Middle frontal gyrus (tissue), 1 donor: ENCODE measurements around the gene USP26.
"Not testable (repeated sequence)": the region's sequence is repeated elsewhere in the genome, so short reads cannot be mapped to it uniquely, and the experiment has no call there.

ENCODE experiments used
- DNase-seq: peaks from one replicate; pipeline ENCODE4 v3.0.0-alpha.2; 2015; ENCODE audit warnings: low spot score; ENCODE audit errors: extremely low spot score

The USP26 gene

GRCh38 chrX:133018229-133018628, 78.7 kb downstream of the USP26 start:
- no peak for DNase-seq

- DNase-seq = no peak
These were observed 89.5 kb downstream of the USP26 start for GRCh38 chrX:133007458-133007857.

GRCh38 chrX:133005616-133006015, 91.3 kb downstream of the USP26 start:
- DNase-seq = no peak

- DNase-seq = no peak
These were observed 91.9 kb downstream of the USP26 start for GRCh38 chrX:133005042-133005441.

GRCh38 chrX:132999209-132999608, 97.7 kb downstream of the USP26 start:
- no peak for DNase-seq

- DNase-seq = no peak
These were observed 106.1 kb downstream of the USP26 start for GRCh38 chrX:132990835-132991234.

- no peak for DNase-seq
These were observed 110.4 kb downstream of the USP26 start for GRCh38 chrX:132986556-132986955.

- DNase-seq = no peak
These were observed 112.8 kb downstream of the USP26 start for GRCh38 chrX:132984058-132984650.

- no peak for DNase-seq
These were observed 113.4 kb downstream of the USP26 start for GRCh38 chrX:132983496-132983895.

- not testable (repeated sequence) for DNase-seq
These were observed 116.9 kb downstream of the USP26 start for GRCh38 chrX:132980035-132980434.
